ENCODE measurements around the gene GPR31. TPM values are rescaled to one million over a fixed set of nuclear protein-coding genes. Genes with fewer than 3 reads are reported as not detected.

The GPR31 gene
- polyA plus RNA-seq, 2 of the 4 experiments (the other 2 are of a cell fraction): not detected

GRCh38 chr6:167124753-167125152 is 33.0 kb downstream of the GPR31 start:
- ATAC-seq (no peak), FAIRE-seq (no peak), DNase-seq (ENCODE audit: low read depth in 1 of 2, low spot score in 1 of 2) (no peak)
- H3K9me3 ChIP-seq: no peaks in the 10 kb centered on the region
- POLR2A ChIA-PET: no interaction called here
- WGBS (ENCODE audit: missing lambda C conversion rate): 70% methylated on average over 5 of the region's 5 CpGs
- no peak for TF ChIP-seq ZFP36 (IDR thresholded peaks at IDR 0.05; ENCODE audit: borderline replicate concordance, partially characterized antibody)
- TF ChIP-seq EHMT2 (IDR thresholded peaks at IDR 0.05; ENCODE audit: low read depth): no peak
- TF ChIP-seq RNF2 (IDR thresholded peaks at IDR 0.05; ENCODE audit: borderline replicate concordance, low read depth): no peak
- TF ChIP-seq NFE2L2 (conservative IDR thresholded peaks at IDR 0.05; ENCODE audit: low read length): no peak
- no peak for TF ChIP-seq MAZ (IDR thresholded peaks at IDR 0.05; ENCODE audit: borderline replicate concordance, low read depth, low read length)
- no peak for TF ChIP-seq SREBF2 (IDR thresholded peaks at IDR 0.05)
- no peak for TF ChIP-seq CBX2 (IDR thresholded peaks at IDR 0.05; ENCODE audit: borderline replicate concordance, low read depth)
- no peak for TF ChIP-seq FOSB (CRISPR knock-in tag; IDR thresholded peaks at IDR 0.05)
- no peak for TF ChIP-seq HOXA7 (CRISPR knock-in tag; IDR thresholded peaks at IDR 0.05)
- no peak for TF ChIP-seq CEBPB (IDR thresholded peaks at IDR 0.05)
- no peak for TF ChIP-seq POLR2A (IDR thresholded peaks at IDR 0.05; ENCODE audit: low read length)
- TF ChIP-seq NR3C1 (IDR thresholded peaks at IDR 0.05): no peak
- TF ChIP-seq CHD4 (IDR thresholded peaks at IDR 0.05; ENCODE audit: borderline replicate concordance): no peak
- TF ChIP-seq RAD21 (conservative IDR thresholded peaks at IDR 0.05 in 1 of 2, IDR thresholded peaks at IDR 0.05 in 1 of 2): no peak
- no peak for TF ChIP-seq PBX3 (IDR thresholded peaks at IDR 0.05)
- TF ChIP-seq JUN (IDR thresholded peaks at IDR 0.05): no peak
- CTCF ChIA-PET: interaction anchor here (1.2 kb wide), 1 partner anchor 21 kb away, joined by 5 read pairs; no protein-coding TSS in a partner anchor
- H3K4me3 ChIP-seq: no peak overlapping the region
- no peaks in the 10 kb centered on the region for H3K4me1 ChIP-seq
- H3K4me2 ChIP-seq: no peak overlapping the region
- H3K27ac ChIP-seq: no peak overlapping the region

DNA sequence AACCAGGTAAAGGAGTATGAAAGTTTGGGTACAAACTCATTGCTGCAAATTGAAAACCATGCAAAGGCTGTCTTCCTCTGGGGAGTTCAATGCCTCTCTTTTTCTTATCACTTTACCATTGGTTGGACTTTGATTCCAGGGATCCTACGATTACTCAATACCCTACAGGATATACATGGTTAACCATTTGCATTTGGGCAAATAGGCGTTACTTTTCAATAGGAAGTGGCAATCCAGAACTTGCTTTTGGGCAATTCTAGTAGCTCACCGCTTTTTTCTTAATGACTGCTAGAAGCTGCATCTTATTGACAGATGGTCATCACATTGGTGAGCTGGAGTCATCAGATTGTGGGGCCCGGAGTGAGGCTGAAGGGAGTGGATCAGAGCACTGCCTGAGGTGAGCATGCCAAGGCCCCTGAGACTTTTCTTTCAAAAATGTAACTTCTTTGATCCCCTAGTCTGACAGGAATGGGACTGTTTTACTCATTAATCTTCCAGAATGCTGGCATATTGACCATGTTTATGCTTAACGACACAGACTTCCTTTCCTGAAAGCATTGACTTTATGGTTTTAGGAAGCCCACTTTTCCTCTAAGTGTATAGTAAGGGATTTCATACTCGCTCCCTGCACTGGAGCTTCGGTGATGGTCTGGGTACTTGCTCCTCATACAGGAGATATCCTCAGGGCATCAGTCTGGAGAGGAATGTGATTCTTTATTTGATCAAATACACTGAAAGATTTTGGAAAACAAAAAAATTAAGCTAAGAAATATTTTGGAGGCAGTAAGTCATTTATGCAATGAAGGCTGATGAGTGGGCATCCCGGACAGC is 34.7 kb downstream of the GPR31 start, which contains the start of gene CCR6:
TSS of gene CCR6 (plus strand) at position 270 of the 831 bp plus-strand sequence. CDS start 13,039 bp downstream, outside the sequence.
- DNase-seq (ENCODE audit: low read depth in 1 of 2, low spot score in 1 of 2): no peak

DNA sequence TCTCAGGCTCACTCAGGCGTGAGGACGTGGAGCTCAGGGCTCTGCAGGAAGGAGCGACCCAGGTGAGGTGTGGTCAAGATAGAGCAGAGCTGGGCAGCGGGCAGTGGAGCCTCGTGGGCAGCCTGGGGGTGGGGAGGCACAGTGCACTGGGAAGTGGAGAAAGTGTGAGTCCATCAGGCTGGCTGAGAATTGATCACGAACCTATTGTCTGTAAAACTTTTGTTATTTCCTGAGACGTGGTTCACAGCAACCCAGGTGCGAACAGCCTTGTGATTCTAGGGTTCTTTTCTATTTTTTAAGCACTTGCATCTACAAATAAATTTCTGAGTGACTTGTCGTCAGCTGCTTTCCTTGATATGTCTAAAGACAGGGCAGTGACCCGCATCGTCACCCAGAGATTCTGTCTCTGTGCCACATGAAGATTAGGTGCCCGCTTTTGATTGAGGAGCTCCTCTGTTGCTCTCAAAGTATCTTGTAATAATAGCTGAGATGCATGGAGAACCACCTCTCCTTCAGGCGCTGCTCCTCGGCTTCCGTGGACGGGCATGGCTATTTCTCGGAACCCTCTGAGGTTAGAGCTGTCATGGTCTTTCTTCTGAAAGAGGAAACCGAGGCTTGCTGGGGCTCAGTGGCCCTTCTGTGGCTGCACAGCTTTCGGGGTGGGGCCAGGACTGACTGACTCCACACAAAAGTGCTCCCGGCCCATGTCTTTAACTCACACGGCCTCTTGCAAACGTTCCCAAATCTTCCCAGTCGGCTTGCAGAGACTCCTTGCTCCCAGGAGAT is 35.5 kb downstream of the GPR31 start:
- no peaks in the 10 kb centered on the region for H3K9me3 ChIP-seq
- ChIA-PET CTCF (interaction anchor here (1.4 kb wide), 1 partner anchor 20 kb away, joined by 6 read pairs; no protein-coding TSS in a partner anchor), POLR2A (no interaction called here)
- DNase-seq (ENCODE audit: low read depth in 1 of 2, low spot score in 1 of 2) (no peak), ATAC-seq (no peak), FAIRE-seq (no peak)
- H3K4me2 ChIP-seq: no peak overlapping the region
- WGBS (ENCODE audit: missing lambda C conversion rate): 60% methylated on average over 17 of the region's 23 CpGs
- no peak overlapping the region for H3K4me3 ChIP-seq
- no peak overlapping the region for H3K27ac ChIP-seq
- H3K4me1 ChIP-seq: no peaks in the 10 kb centered on the region
- no peak for TF ChIP-seq ZSCAN20 (CRISPR knock-in tag; IDR thresholded peaks at IDR 0.05)
- TF ChIP-seq CEBPB (IDR thresholded peaks at IDR 0.05): no peak
- TF ChIP-seq ZFP36 (IDR thresholded peaks at IDR 0.05; ENCODE audit: borderline replicate concordance, partially characterized antibody): no peak
- TF ChIP-seq RCOR1 (IDR thresholded peaks at IDR 0.05; ENCODE audit: low read depth, low read length): no peak
- no peak for TF ChIP-seq SREBF2 (IDR thresholded peaks at IDR 0.05)
- TF ChIP-seq JUNB (IDR thresholded peaks at IDR 0.05): no peak
- no peak for TF ChIP-seq RAD21 (conservative IDR thresholded peaks at IDR 0.05 in 1 of 2, IDR thresholded peaks at IDR 0.05 in 1 of 2)
- no peak for TF ChIP-seq MAZ (IDR thresholded peaks at IDR 0.05; ENCODE audit: borderline replicate concordance, low read depth, low read length)
- TF ChIP-seq EHF (CRISPR knock-in tag; IDR thresholded peaks at IDR 0.05): no peak
- no peak for TF ChIP-seq CBX8 (IDR thresholded peaks at IDR 0.05)
- TF ChIP-seq, protein P1, sequence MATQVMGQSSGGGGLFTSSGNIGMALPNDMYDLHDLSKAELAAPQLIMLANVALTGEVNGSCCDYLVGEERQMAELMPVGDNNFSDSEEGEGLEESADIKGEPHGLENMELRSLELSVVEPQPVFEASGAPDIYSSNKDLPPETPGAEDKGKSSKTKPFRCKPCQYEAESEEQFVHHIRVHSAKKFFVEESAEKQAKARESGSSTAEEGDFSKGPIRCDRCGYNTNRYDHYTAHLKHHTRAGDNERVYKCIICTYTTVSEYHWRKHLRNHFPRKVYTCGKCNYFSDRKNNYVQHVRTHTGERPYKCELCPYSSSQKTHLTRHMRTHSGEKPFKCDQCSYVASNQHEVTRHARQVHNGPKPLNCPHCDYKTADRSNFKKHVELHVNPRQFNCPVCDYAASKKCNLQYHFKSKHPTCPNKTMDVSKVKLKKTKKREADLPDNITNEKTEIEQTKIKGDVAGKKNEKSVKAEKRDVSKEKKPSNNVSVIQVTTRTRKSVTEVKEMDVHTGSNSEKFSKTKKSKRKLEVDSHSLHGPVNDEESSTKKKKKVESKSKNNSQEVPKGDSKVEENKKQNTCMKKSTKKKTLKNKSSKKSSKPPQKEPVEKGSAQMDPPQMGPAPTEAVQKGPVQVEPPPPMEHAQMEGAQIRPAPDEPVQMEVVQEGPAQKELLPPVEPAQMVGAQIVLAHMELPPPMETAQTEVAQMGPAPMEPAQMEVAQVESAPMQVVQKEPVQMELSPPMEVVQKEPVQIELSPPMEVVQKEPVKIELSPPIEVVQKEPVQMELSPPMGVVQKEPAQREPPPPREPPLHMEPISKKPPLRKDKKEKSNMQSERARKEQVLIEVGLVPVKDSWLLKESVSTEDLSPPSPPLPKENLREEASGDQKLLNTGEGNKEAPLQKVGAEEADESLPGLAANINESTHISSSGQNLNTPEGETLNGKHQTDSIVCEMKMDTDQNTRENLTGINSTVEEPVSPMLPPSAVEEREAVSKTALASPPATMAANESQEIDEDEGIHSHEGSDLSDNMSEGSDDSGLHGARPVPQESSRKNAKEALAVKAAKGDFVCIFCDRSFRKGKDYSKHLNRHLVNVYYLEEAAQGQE (IDR thresholded peaks at IDR 0.05): no peak

More for the DNA sequence above, 34.7 kb downstream of the GPR31 start, which contains the start of gene CCR6:
- no peaks in the 10 kb centered on the region for H3K4me1 ChIP-seq
- 55% methylated on average over 8 of the region's 8 CpGs for WGBS (ENCODE audit: missing lambda C conversion rate)
- H3K9me3 ChIP-seq: no peaks in the 10 kb centered on the region
- ChIA-PET POLR2A (no interaction called here), CTCF (interaction anchor here (1.2 to 1.4 kb wide), 2 partner anchors 19 kb away, joined by 5 to 6 read pairs; no protein-coding TSS in a partner anchor)
- H3K4me2 ChIP-seq: no peak within 1 kb of the TSS
- TF ChIP-seq, protein P2, sequence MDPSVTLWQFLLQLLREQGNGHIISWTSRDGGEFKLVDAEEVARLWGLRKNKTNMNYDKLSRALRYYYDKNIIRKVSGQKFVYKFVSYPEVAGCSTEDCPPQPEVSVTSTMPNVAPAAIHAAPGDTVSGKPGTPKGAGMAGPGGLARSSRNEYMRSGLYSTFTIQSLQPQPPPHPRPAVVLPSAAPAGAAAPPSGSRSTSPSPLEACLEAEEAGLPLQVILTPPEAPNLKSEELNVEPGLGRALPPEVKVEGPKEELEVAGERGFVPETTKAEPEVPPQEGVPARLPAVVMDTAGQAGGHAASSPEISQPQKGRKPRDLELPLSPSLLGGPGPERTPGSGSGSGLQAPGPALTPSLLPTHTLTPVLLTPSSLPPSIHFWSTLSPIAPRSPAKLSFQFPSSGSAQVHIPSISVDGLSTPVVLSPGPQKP (IDR thresholded peaks at IDR 0.05; ENCODE audit: low read depth, low read length): no peak
- no peak for TF ChIP-seq CHD2 (IDR thresholded peaks at IDR 0.05; ENCODE audit: low read length, partially characterized antibody)
- ATAC-seq (no peak), FAIRE-seq (no peak)
- no peak within 1 kb of the TSS for H3K27ac ChIP-seq
- no peak within 1 kb of the TSS for H3K4me3 ChIP-seq

Data from A549 (cell line).